Measurements from ENCODE around the gene PPP4R2. TPM values are rescaled to one million over a fixed set of nuclear protein-coding genes. Genes with fewer than 3 reads are reported as not detected.
"Not testable (repeated sequence)": the region's sequence is repeated elsewhere in the genome, so short reads cannot be mapped to it uniquely, and the experiment has no call there.

Gene PPP4R2
- total RNA-seq, 1 donor from 2014 or later = 61.9 TPM

- DNase-seq (ENCODE audit: low read depth, low spot score) = no peak
Observed at GRCh38 chr3:73026111-73026759, 29.6 kb downstream of the PPP4R2 start.

- DNase-seq (ENCODE audit: low read depth, low spot score) = no peak
Observed at GRCh38 chr3:73026760-73027113, 30.1 kb downstream of the PPP4R2 start.

- no peak for DNase-seq (ENCODE audit: low read depth, low spot score)
Observed at GRCh38 chr3:73028803-73029202, 32.2 kb downstream of the PPP4R2 start.

GRCh38 chr3:73029321-73029796, 32.7 kb downstream of the PPP4R2 start:
- peak; percentile 11 for DNase-seq (ENCODE audit: low read depth, low spot score)

- DNase-seq (ENCODE audit: low read depth, low spot score) = no peak
Observed at GRCh38 chr3:73030073-73030597, 33.5 kb downstream of the PPP4R2 start.

GRCh38 chr3:73031573-73032103, 35.0 kb downstream of the PPP4R2 start:
- DNase-seq (ENCODE audit: low read depth, low spot score) = no peak

GRCh38 chr3:73036694-73037591, 40.3 kb downstream of the PPP4R2 start:
- no peak for DNase-seq (ENCODE audit: low read depth, low spot score)

GRCh38 chr3:73041537-73041936, 44.9 kb downstream of the PPP4R2 start:
- DNase-seq (ENCODE audit: low read depth, low spot score) = no peak

GRCh38 chr3:73043414-73043813, 46.8 kb downstream of the PPP4R2 start:
- no peak for DNase-seq (ENCODE audit: low read depth, low spot score)

- no peak for DNase-seq (ENCODE audit: low read depth, low spot score)
Observed at GRCh38 chr3:73045391-73045790, 48.8 kb downstream of the PPP4R2 start.

GRCh38 chr3:73046195-73046594, 49.6 kb downstream of the PPP4R2 start:
- no peak for DNase-seq (ENCODE audit: low read depth, low spot score)

GRCh38 chr3:73049319-73049718, 52.7 kb downstream of the PPP4R2 start:
- DNase-seq (ENCODE audit: low read depth, low spot score) = no peak

GRCh38 chr3:73052857-73053256, 56.2 kb downstream of the PPP4R2 start:
- DNase-seq (ENCODE audit: low read depth, low spot score) = no peak

- no peak for DNase-seq (ENCODE audit: low read depth, low spot score)
Observed at GRCh38 chr3:73055583-73055982, 59.0 kb downstream of the PPP4R2 start.

GRCh38 chr3:73056014-73056844, 59.6 kb downstream of the PPP4R2 start:
- DNase-seq (ENCODE audit: low read depth, low spot score) = no peak

- DNase-seq (ENCODE audit: low read depth, low spot score) = no peak
Observed at GRCh38 chr3:73056845-73057150, 60.2 kb downstream of the PPP4R2 start.

- no peak for DNase-seq (ENCODE audit: low read depth, low spot score)
Observed at GRCh38 chr3:73060302-73060723, 63.7 kb downstream of the PPP4R2 start.

- DNase-seq (ENCODE audit: low read depth, low spot score) = no peak
Observed at GRCh38 chr3:73061416-73061815, 64.8 kb downstream of the PPP4R2 start, which contains the start of gene EBLN2. Gene EBLN2 (plus strand): TSS chr3:73061659. CDS start chr3:73062082, 423 bp downstream.

- DNase-seq (ENCODE audit: low read depth, low spot score) = not testable (repeated sequence)
Observed at GRCh38 chr3:73066243-73066642, 69.6 kb downstream of the PPP4R2 start.

- no peak for DNase-seq (ENCODE audit: low read depth, low spot score)
Observed at GRCh38 chr3:73068419-73068818, 71.8 kb downstream of the PPP4R2 start.

- DNase-seq (ENCODE audit: low read depth, low spot score) = no peak
Observed at GRCh38 chr3:73069187-73069586, 72.6 kb downstream of the PPP4R2 start.

Data from pulmonary artery endothelial cell (primary cell).